ENCODE measurements around the gene FAM114A1.

The FAM114A1 gene

DNA sequence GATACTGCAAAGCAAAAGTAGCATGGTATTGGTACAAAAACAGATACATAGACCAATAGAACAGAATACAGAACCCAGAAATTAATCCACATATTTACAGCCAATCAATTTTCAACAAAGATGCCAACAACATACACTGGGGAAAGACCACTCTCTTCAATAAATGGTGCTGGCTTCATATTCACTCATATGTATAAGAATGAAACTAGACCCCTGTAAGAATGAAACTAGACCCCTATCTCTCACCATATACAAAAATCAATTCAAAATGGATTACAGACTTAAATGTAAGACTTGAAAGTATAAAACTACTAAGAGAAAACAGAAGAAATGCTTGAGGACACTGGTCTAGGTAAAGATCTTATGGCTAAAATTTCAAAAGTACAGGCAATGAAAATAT is 30.3 kb upstream of the FAM114A1 start:
- no peak for DNase-seq (ENCODE audit: low spot score)
- in situ Hi-C loops (cut with MboI; ENCODE audit: low pct_unique_long_range_greater_than_20kb, low sequenced_read_pairs, unreplicated experiment), result no loop called here
- TF ChIP-seq, protein P1, sequence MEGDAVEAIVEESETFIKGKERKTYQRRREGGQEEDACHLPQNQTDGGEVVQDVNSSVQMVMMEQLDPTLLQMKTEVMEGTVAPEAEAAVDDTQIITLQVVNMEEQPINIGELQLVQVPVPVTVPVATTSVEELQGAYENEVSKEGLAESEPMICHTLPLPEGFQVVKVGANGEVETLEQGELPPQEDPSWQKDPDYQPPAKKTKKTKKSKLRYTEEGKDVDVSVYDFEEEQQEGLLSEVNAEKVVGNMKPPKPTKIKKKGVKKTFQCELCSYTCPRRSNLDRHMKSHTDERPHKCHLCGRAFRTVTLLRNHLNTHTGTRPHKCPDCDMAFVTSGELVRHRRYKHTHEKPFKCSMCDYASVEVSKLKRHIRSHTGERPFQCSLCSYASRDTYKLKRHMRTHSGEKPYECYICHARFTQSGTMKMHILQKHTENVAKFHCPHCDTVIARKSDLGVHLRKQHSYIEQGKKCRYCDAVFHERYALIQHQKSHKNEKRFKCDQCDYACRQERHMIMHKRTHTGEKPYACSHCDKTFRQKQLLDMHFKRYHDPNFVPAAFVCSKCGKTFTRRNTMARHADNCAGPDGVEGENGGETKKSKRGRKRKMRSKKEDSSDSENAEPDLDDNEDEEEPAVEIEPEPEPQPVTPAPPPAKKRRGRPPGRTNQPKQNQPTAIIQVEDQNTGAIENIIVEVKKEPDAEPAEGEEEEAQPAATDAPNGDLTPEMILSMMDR (IDR thresholded peaks at IDR 0.05; ENCODE audit: extremely low read depth, insufficient read depth, missing control alignments), result no peak

DNA sequence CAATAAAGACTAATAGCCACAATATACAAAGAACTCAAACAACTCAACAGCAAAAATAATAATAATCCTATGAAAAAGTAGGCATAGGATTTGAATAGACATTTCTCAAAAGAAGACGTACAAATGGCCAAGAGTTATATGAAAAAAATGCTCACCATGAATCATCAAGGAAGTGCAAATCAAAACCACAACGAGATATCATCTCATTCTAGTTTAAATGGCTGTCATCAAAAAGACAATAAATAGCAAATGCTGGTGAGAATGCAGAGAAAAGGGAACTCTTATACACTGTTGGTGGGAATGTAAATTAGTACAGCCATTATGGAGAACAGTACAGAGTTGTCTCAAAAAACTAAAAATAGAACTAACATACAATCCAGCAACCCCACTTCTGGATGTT is 29.8 kb upstream of the FAM114A1 start:
- TF ChIP-seq, protein P1 (IDR thresholded peaks at IDR 0.05; ENCODE audit: extremely low read depth, insufficient read depth, missing control alignments), result no peak
- in situ Hi-C loops (cut with MboI; ENCODE audit: low pct_unique_long_range_greater_than_20kb, low sequenced_read_pairs, unreplicated experiment), result no loop called here
- DNase-seq (ENCODE audit: low spot score), result no peak

DNA sequence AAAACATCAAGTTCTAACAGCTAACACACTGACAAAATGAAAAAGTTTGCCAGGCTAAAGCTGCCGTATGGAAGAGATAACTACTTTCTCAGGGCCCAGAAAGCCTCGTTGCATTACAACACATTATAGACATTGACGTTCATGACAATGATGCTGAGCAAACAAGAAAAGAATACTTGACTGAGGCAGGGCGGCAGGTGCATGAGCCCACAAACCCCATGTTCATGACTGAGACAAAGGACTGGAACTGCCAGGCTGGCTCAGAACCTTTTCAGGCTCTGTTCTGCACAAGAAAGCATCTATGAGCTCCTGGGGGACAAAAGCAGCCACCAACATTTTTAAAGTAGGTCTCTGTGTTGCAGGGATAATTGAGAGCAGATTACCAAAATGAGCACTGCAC is 24.6 kb upstream of the FAM114A1 start:
- in situ Hi-C loops (cut with MboI; ENCODE audit: low pct_unique_long_range_greater_than_20kb, low sequenced_read_pairs, unreplicated experiment), result no loop called here
- no peak for DNase-seq (ENCODE audit: low spot score)
- TF ChIP-seq, protein P1 (IDR thresholded peaks at IDR 0.05; ENCODE audit: extremely low read depth, insufficient read depth, missing control alignments), result no peak

DNA sequence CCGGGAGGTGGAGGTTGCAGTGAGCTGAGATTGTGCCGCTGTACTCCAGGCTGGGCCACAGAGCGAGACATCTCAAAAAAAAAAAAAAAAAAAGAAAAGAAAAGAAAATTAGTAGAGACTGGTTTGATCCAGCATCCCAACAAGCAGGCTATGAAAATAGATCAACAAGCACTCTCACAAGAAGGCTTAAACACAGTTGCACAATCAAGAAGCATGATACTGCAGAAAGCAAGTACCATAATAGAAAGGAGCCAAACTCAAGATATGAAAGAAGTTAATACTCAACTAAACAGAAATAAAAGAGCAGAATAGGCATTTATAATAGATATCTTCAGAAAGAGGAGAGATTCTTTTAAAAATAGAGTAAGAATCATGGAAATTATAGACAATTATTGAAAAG is 21.6 kb upstream of the FAM114A1 start:
- TF ChIP-seq, protein P1 (IDR thresholded peaks at IDR 0.05; ENCODE audit: extremely low read depth, insufficient read depth, missing control alignments), result no peak
- in situ Hi-C loops (cut with MboI; ENCODE audit: low pct_unique_long_range_greater_than_20kb, low sequenced_read_pairs, unreplicated experiment), result no loop called here
- no peak for DNase-seq (ENCODE audit: low spot score)

DNA sequence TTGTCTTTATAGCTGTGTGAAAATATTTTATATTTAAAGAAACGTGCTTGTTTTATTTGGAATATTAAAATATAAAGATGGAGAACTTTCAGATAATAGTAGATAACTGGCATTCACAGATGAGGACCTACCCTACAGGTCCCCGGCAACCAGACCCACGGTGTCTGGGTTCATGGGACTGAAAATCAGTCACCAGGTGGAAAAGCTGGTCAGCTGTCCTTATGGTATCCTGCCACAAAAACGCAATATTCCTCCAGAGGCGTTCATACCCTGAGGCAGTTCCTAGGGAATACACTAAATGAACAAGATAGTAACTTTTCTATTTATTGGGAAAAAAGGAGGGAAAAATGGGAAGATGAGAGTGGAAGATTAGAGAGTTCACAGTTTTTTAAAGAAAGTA is 12.1 kb upstream of the FAM114A1 start:
- DNase-seq (ENCODE audit: low spot score), result no peak
- in situ Hi-C loops (cut with MboI; ENCODE audit: low pct_unique_long_range_greater_than_20kb, low sequenced_read_pairs, unreplicated experiment), result loop anchor here (10.0 kb wide), 1 partner anchor 91 kb away; no protein-coding TSS in a partner anchor
- TF ChIP-seq, protein P1 (IDR thresholded peaks at IDR 0.05; ENCODE audit: extremely low read depth, insufficient read depth, missing control alignments), result no peak

DNA sequence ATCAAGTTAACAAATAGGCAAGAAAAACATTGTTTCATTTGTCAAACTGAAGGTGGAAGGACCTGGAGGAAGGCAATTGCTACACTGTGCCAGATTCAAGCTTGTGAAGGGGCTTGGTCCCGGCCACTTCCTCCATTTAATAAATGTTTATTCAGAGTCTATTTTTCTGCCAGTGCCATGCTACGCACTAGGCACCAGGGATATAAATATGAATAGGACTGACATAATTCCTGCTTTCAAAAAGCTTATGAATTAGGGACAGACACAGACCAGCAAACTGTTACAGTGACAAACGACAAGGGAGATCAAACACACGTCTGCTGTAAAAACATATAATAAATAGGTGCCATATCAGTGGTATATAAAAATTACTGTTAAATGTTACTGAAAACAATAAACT is 11.6 kb upstream of the FAM114A1 start:
- TF ChIP-seq, protein P1 (IDR thresholded peaks at IDR 0.05; ENCODE audit: extremely low read depth, insufficient read depth, missing control alignments), result no peak
- in situ Hi-C loops (cut with MboI; ENCODE audit: low pct_unique_long_range_greater_than_20kb, low sequenced_read_pairs, unreplicated experiment), result loop anchor here (10.0 kb wide), 1 partner anchor 91 kb away; no protein-coding TSS in a partner anchor
- DNase-seq (ENCODE audit: low spot score), result no peak

Data from GM13977 (cell line).